ENCODE measurements around the gene MARCHF3. TPM values are rescaled to one million over a fixed set of nuclear protein-coding genes. Genes with fewer than 3 reads are reported as not detected.

Gene MARCHF3
- total RNA-seq, 1 donor from 2014 or later: 16.5 TPM

- Histone ChIP-seq H3K4me3 (ENCODE audit: insufficient read depth, low read depth, low read length) (no peak overlapping the region), H3K4me1 (ENCODE audit: insufficient read depth, low read length) (peaks cover 2% of the 10 kb centered on the region), H3K4me2 (ENCODE audit: low read length) (no peak overlapping the region), H3K9me3 (ENCODE audit: insufficient read depth, low read depth, low read length) (no peaks in the 10 kb centered on the region), H3K9ac (ENCODE audit: low read length) (no peak overlapping the region), H3K79me2 (ENCODE audit: insufficient read depth, low read length) (no peaks in the 10 kb centered on the region), H3K27ac (ENCODE audit: low read depth, low read length) (no peak overlapping the region), H3K27me3 (ENCODE audit: insufficient read depth, low read length) (no peaks in the 10 kb centered on the region), H3K36me3 (ENCODE audit: insufficient read depth, low read length) (no peaks in the 10 kb centered on the region), H4K20me1 (ENCODE audit: insufficient read depth, low read length) (no peaks in the 10 kb centered on the region), H2AFZ (ENCODE audit: low read depth, low read length) (no peak overlapping the region)
- Mint-ChIP-seq H3K4me3 (ENCODE audit: unreplicated experiment) (no peak overlapping the region), H3K9me3 (ENCODE audit: unreplicated experiment) (no peaks in the 10 kb centered on the region), H3K27me3 (ENCODE audit: low read depth, unreplicated experiment) (no peaks in the 10 kb centered on the region), H3K4me1 (ENCODE audit: low read depth, unreplicated experiment) (peaks cover 20% of the 10 kb centered on the region), H3K36me3 (ENCODE audit: low read depth, unreplicated experiment) (no peaks in the 10 kb centered on the region), H3K27ac (ENCODE audit: unreplicated experiment) (no peak overlapping the region)
- TF ChIP-seq CTCF (IDR thresholded peaks at IDR 0.05; ENCODE audit: insufficient read depth, low read depth, low read length): no peak
- TF ChIP-seq EZH2 (IDR thresholded peaks at IDR 0.05; ENCODE audit: insufficient read depth, low read length): no peak
- no peak for FAIRE-seq
- DNase-seq (ENCODE audit: low read depth): no peak
Measured at GRCh38 chr5:126994485-126994884, 35.9 kb downstream of the MARCHF3 start.

DNA sequence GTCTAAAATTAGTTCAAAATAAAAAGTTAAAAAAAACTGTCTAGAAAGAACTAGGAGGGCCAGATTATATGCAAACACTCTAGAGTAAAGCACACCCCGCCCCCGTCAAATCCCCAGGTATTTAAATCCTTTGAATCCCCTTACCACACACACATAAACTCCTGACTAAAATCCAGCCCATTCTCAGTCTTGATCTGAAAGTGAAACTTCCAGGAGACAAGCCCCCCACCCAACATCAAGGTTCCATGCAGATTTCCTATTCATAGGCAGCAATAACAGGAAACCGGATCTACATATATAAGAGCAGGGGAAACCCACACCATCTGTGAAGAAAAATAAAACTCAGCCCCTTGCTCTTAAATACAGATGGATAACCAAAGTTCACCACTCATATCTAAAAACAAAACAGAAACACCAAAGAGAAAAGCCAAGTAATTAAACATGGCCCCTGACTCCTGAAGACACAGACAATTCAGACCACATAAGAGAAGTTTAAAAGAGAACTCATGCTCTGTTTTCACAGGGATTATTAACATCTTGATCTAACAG, 42.3 kb downstream of the MARCHF3 start:
- TF ChIP-seq EZH2 (IDR thresholded peaks at IDR 0.05; ENCODE audit: insufficient read depth, low read length) (no peak), CTCF (IDR thresholded peaks at IDR 0.05; ENCODE audit: insufficient read depth, low read depth, low read length) (no peak)
- Mint-ChIP-seq H3K27me3 (ENCODE audit: low read depth, unreplicated experiment) (no peaks in the 10 kb centered on the region), H3K4me1 (ENCODE audit: low read depth, unreplicated experiment) (peaks cover 5% of the 10 kb centered on the region), H3K36me3 (ENCODE audit: low read depth, unreplicated experiment) (no peaks in the 10 kb centered on the region), H3K27ac (ENCODE audit: unreplicated experiment) (no peak overlapping the region), H3K9me3 (ENCODE audit: unreplicated experiment) (peaks cover 3% of the 10 kb centered on the region), H3K4me3 (ENCODE audit: unreplicated experiment) (no peak overlapping the region)
- H3K27me3 ChIP-seq (ENCODE audit: insufficient read depth, low read length): no peaks in the 10 kb centered on the region
- no peak for FAIRE-seq
- H3K9me3 ChIP-seq (ENCODE audit: insufficient read depth, low read depth, low read length): no peaks in the 10 kb centered on the region
- H4K20me1 ChIP-seq (ENCODE audit: insufficient read depth, low read length): no peaks in the 10 kb centered on the region
- H3K4me2 ChIP-seq (ENCODE audit: low read length): no peak overlapping the region
- H2AFZ ChIP-seq (ENCODE audit: low read depth, low read length): no peak overlapping the region
- no peak overlapping the region for H3K9ac ChIP-seq (ENCODE audit: low read length)
- H3K79me2 ChIP-seq (ENCODE audit: insufficient read depth, low read length): no peaks in the 10 kb centered on the region
- no peak for DNase-seq (ENCODE audit: low read depth)
- no peaks in the 10 kb centered on the region for H3K4me1 ChIP-seq (ENCODE audit: insufficient read depth, low read length)
- no peak overlapping the region for H3K4me3 ChIP-seq (ENCODE audit: insufficient read depth, low read depth, low read length)
- H3K27ac ChIP-seq (ENCODE audit: low read depth, low read length): no peak overlapping the region
- H3K36me3 ChIP-seq (ENCODE audit: insufficient read depth, low read length): no peaks in the 10 kb centered on the region

- FAIRE-seq: no peak
- Histone ChIP-seq H3K27ac (ENCODE audit: low read depth, low read length) (no peak overlapping the region), H3K4me1 (ENCODE audit: insufficient read depth, low read length) (no peaks in the 10 kb centered on the region), H3K9ac (ENCODE audit: low read length) (no peak overlapping the region), H3K79me2 (ENCODE audit: insufficient read depth, low read length) (no peaks in the 10 kb centered on the region), H2AFZ (ENCODE audit: low read depth, low read length) (no peak overlapping the region), H3K4me3 (ENCODE audit: insufficient read depth, low read depth, low read length) (no peak overlapping the region), H3K4me2 (ENCODE audit: low read length) (no peak overlapping the region), H4K20me1 (ENCODE audit: insufficient read depth, low read length) (no peaks in the 10 kb centered on the region), H3K9me3 (ENCODE audit: insufficient read depth, low read depth, low read length) (no peaks in the 10 kb centered on the region), H3K27me3 (ENCODE audit: insufficient read depth, low read length) (no peaks in the 10 kb centered on the region), H3K36me3 (ENCODE audit: insufficient read depth, low read length) (no peaks in the 10 kb centered on the region)
- no peak for TF ChIP-seq EZH2 (IDR thresholded peaks at IDR 0.05; ENCODE audit: insufficient read depth, low read length)
- no peak for TF ChIP-seq CTCF (IDR thresholded peaks at IDR 0.05; ENCODE audit: insufficient read depth, low read depth, low read length)
- peaks cover 5% of the 10 kb centered on the region for H3K4me1 Mint-ChIP-seq (ENCODE audit: low read depth, unreplicated experiment)
- DNase-seq (ENCODE audit: low read depth): no peak
- no peaks in the 10 kb centered on the region for H3K36me3 Mint-ChIP-seq (ENCODE audit: low read depth, unreplicated experiment)
- no peaks in the 10 kb centered on the region for H3K27me3 Mint-ChIP-seq (ENCODE audit: low read depth, unreplicated experiment)
- H3K4me3 Mint-ChIP-seq (ENCODE audit: unreplicated experiment): no peak overlapping the region
- peaks cover 3% of the 10 kb centered on the region for H3K9me3 Mint-ChIP-seq (ENCODE audit: unreplicated experiment)
- H3K27ac Mint-ChIP-seq (ENCODE audit: unreplicated experiment): no peak overlapping the region
Measured at GRCh38 chr5:126987271-126987899, 43.0 kb downstream of the MARCHF3 start.
